Fibroblast of lung (primary cell): ENCODE measurements around the gene OOSP3. TPM values are rescaled to one million over a fixed set of nuclear protein-coding genes. Genes with fewer than 3 reads are reported as not detected.

Experiments used
- DNase-seq, 2 donors: peaks; one replicate each; pipeline versions ENCODE4 v3.0.0 to v3.0.0-alpha.2; 2010; ENCODE audit warnings: low read depth in 2 of 2
- H2AFZ ChIP-seq: 2 replicates; pipeline ENCODE4 v1.5.1; 2012; ENCODE audit warnings: low read length, control low read depth, inconsistent platforms
- H3K27ac ChIP-seq: 2 replicates; pipeline ENCODE4 v1.5.1; 2011; ENCODE audit warnings: low read length, control low read depth; ENCODE audit not compliant: insufficient read depth
- H3K27me3 ChIP-seq: 2 replicates; pipeline ENCODE4 v1.5.1; 2011; ENCODE audit warnings: mild to moderate bottlenecking, low read length; ENCODE audit not compliant: control insufficient read depth, insufficient read depth
- H3K36me3 ChIP-seq: 2 replicates; pipeline ENCODE4 v1.5.1; 2011; ENCODE audit warnings: low read length; ENCODE audit not compliant: control insufficient read depth, insufficient read depth
- H3K4me1 ChIP-seq: 2 replicates; pipeline ENCODE4 v1.5.1; 2011; ENCODE audit warnings: low read length; ENCODE audit not compliant: control insufficient read depth, insufficient read depth; ENCODE audit errors: extremely low read depth
- H3K4me2 ChIP-seq: 2 replicates; pipeline ENCODE4 v1.5.1; 2011; ENCODE audit warnings: low read length, control low read depth; ENCODE audit not compliant: insufficient read depth; ENCODE audit errors: extremely low read depth
- H3K4me3 ChIP-seq, 4 experiments: fragments of 200-600 bp in 1 of 4; sonication (generic) in 1 of 4; replicated peaks in 1 of 4; 2 replicates each; pipeline ENCODE4 v1.5.1; 2011 to 2016; ENCODE audit warnings: low read length in 4 of 4, low read depth in 3 of 4, mild to moderate bottlenecking in 3 of 4, control low read depth in 2 of 4, inconsistent platforms in 1 of 4, mixed read lengths in 1 of 4; ENCODE audit not compliant: insufficient read depth in 1 of 4; ENCODE audit errors: control extremely low read depth in 1 of 4
- H3K79me2 ChIP-seq: 2 replicates; pipeline ENCODE4 v1.5.1; 2012; ENCODE audit warnings: mild to moderate bottlenecking, low read length, inconsistent platforms; ENCODE audit not compliant: control insufficient read depth, insufficient read depth
- H3K9ac ChIP-seq: 2 replicates; pipeline ENCODE4 v1.5.1; 2011; ENCODE audit warnings: mild to moderate bottlenecking, low read length, control low read depth; ENCODE audit not compliant: insufficient read depth
- H3K9me3 ChIP-seq: 2 replicates; pipeline ENCODE4 v1.5.1; 2012; ENCODE audit warnings: low read depth, low read length; ENCODE audit not compliant: control insufficient read depth, insufficient read depth
- H4K20me1 ChIP-seq: 2 replicates; pipeline ENCODE4 v1.5.1; 2011; ENCODE audit warnings: low read length; ENCODE audit not compliant: control insufficient read depth, insufficient read depth; ENCODE audit errors: extremely low read depth
- CTCF ChIP-seq, 2 donors: IDR thresholded peaks in 1 of 2; conservative IDR thresholded peaks in 1 of 2; 1 replicate in 1 of 2; 2 replicates in 1 of 2; pipeline ENCODE4 v1.5.1; 2011 to 2012; ENCODE audit warnings: low read length in 2 of 2, control low read depth in 1 of 2, inconsistent platforms in 1 of 2, low read depth in 1 of 2, mild to moderate bottlenecking in 1 of 2
- EZH2 ChIP-seq: IDR thresholded peaks from 2 replicates; pipeline ENCODE4 v1.5.1; 2012; ENCODE audit warnings: low read length, control low read depth, mild to moderate bottlenecking; ENCODE audit errors: missing control alignments
- polyA plus RNA-seq, 2 donors: library from polyadenylated mRNA; depleted of rRNA in 1 of 2; stranded (reverse) in 1 of 2; unstranded in 1 of 2; fragments of >200 nt; gene quantifications; 2 replicates each; pipeline ENCODE4 v1.2.1, GENCODE V29; 2011 to 2012; ENCODE audit warnings: missing spikeins in 1 of 2
- total RNA-seq: library from RNA; depleted of rRNA; stranded (reverse); fragments of >200 nt; gene quantifications from 2 replicates; pipeline ENCODE4 v1.2.1, GENCODE V29; 2014

OOSP3 gene
- total and polyA plus RNA-seq, 2 donors (not counting 1 experiment from before 2014, with no cell fraction given) = not detected

GRCh38 chr11:59839615-59840014 lies 39.0 kb upstream of the OOSP3 start:
- no peak overlapping the region for H2AFZ ChIP-seq
- no peak overlapping the region for H3K4me2 ChIP-seq
- no peaks in the 10 kb centered on the region for H4K20me1 ChIP-seq
- no peak for TF ChIP-seq EZH2
- TF ChIP-seq CTCF (conservative IDR thresholded peaks at IDR 0.05 in 1 of 2, IDR thresholded peaks at IDR 0.05 in 1 of 2; ENCODE audit: low read depth in 1 of 2, low read length in 2 of 2) = no peak
- no peaks in the 10 kb centered on the region for H3K36me3 ChIP-seq
- H3K27ac ChIP-seq = no peak overlapping the region
- no peaks in the 10 kb centered on the region for H3K27me3 ChIP-seq
- H3K9ac ChIP-seq = no peak overlapping the region
- no peaks in the 10 kb centered on the region for H3K9me3 ChIP-seq
- no peak for DNase-seq
- no peak overlapping the region for H3K4me3 ChIP-seq
- H3K79me2 ChIP-seq = no peaks in the 10 kb centered on the region
- no peaks in the 10 kb centered on the region for H3K4me1 ChIP-seq

- H3K36me3 ChIP-seq = no peaks in the 10 kb centered on the region
- H3K79me2 ChIP-seq = no peaks in the 10 kb centered on the region
- no peaks in the 10 kb centered on the region for H4K20me1 ChIP-seq
- no peaks in the 10 kb centered on the region for H3K27me3 ChIP-seq
- H2AFZ ChIP-seq = no peak overlapping the region
- TF ChIP-seq CTCF (conservative IDR thresholded peaks at IDR 0.05 in 1 of 2, IDR thresholded peaks at IDR 0.05 in 1 of 2; ENCODE audit: low read depth in 1 of 2, low read length in 2 of 2) (no peak), EZH2 (no peak)
- no peak overlapping the region for H3K9ac ChIP-seq
- no peaks in the 10 kb centered on the region for H3K9me3 ChIP-seq
- no peak overlapping the region for H3K4me3 ChIP-seq
- no peak for DNase-seq
- no peak overlapping the region for H3K4me2 ChIP-seq
- no peak overlapping the region for H3K27ac ChIP-seq
- H3K4me1 ChIP-seq = no peaks in the 10 kb centered on the region
Measured at GRCh38 chr11:59841514-59841913, 37.1 kb upstream of the OOSP3 start.

- Histone ChIP-seq H3K4me1 (no peaks in the 10 kb centered on the region), H2AFZ (no peak overlapping the region), H3K9ac (no peak overlapping the region), H3K4me2 (no peak overlapping the region), H3K9me3 (no peaks in the 10 kb centered on the region), H3K36me3 (no peaks in the 10 kb centered on the region), H3K4me3 (no peak overlapping the region), H3K79me2 (no peaks in the 10 kb centered on the region), H4K20me1 (no peaks in the 10 kb centered on the region), H3K27me3 (no peaks in the 10 kb centered on the region), H3K27ac (no peak overlapping the region)
- DNase-seq = no peak
- TF ChIP-seq CTCF (conservative IDR thresholded peaks at IDR 0.05 in 1 of 2, IDR thresholded peaks at IDR 0.05 in 1 of 2; ENCODE audit: low read depth in 1 of 2, low read length in 2 of 2) (no peak), EZH2 (no peak)
Measured at GRCh38 chr11:59842316-59842715, 36.3 kb upstream of the OOSP3 start.
